ENCODE data around the gene MTUS2. TPM values are rescaled to one million over a fixed set of nuclear protein-coding genes. Genes with fewer than 3 reads are reported as not detected.

Gene MTUS2
- total RNA-seq, 6 experiments from 2014 or later: 0.07 to 0.15 (median 0.14) TPM; not detected in 1

GRCh38 chr13:28805193-28805819 lies 14.8 kb upstream of the MTUS2 start:
- Mint-ChIP-seq H3K4me3 (no peak overlapping the region), H3K4me1 (ENCODE audit: low read depth) (no peaks in the 10 kb centered on the region), H3K9me3 (peaks cover 16% of the 10 kb centered on the region), H3K36me3 (ENCODE audit: low read depth) (peaks cover 10% of the 10 kb centered on the region; the same call in 1 of the 2 replicates), H3K27me3 (ENCODE audit: insufficient read depth) (peaks cover 19% of the 10 kb centered on the region), H3K27ac (no peak overlapping the region)
- TF ChIP-seq, protein P1, sequence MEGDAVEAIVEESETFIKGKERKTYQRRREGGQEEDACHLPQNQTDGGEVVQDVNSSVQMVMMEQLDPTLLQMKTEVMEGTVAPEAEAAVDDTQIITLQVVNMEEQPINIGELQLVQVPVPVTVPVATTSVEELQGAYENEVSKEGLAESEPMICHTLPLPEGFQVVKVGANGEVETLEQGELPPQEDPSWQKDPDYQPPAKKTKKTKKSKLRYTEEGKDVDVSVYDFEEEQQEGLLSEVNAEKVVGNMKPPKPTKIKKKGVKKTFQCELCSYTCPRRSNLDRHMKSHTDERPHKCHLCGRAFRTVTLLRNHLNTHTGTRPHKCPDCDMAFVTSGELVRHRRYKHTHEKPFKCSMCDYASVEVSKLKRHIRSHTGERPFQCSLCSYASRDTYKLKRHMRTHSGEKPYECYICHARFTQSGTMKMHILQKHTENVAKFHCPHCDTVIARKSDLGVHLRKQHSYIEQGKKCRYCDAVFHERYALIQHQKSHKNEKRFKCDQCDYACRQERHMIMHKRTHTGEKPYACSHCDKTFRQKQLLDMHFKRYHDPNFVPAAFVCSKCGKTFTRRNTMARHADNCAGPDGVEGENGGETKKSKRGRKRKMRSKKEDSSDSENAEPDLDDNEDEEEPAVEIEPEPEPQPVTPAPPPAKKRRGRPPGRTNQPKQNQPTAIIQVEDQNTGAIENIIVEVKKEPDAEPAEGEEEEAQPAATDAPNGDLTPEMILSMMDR (IDR thresholded peaks at IDR 0.05): peak; percentile 90
- peak; percentile 11 for DNase-seq

- peaks cover 29% of the 10 kb centered on the region for H3K27me3 Mint-ChIP-seq (ENCODE audit: insufficient read depth)
- no peaks in the 10 kb centered on the region for H3K4me1 Mint-ChIP-seq (ENCODE audit: low read depth)
- no peaks in the 10 kb centered on the region for H3K9me3 Mint-ChIP-seq
- TF ChIP-seq, protein P1 (IDR thresholded peaks at IDR 0.05): peak; percentile 50
- no peak overlapping the region for H3K27ac Mint-ChIP-seq
- no peak overlapping the region for H3K4me3 Mint-ChIP-seq
- 0 out of 2 replicates have a peak, but pooled peaks cover 6% of the 10 kb centered on the region for H3K36me3 Mint-ChIP-seq (ENCODE audit: low read depth)
- no peak for DNase-seq
Observed at GRCh38 chr13:28817204-28817603, 2.9 kb upstream of the MTUS2 start.

DNA sequence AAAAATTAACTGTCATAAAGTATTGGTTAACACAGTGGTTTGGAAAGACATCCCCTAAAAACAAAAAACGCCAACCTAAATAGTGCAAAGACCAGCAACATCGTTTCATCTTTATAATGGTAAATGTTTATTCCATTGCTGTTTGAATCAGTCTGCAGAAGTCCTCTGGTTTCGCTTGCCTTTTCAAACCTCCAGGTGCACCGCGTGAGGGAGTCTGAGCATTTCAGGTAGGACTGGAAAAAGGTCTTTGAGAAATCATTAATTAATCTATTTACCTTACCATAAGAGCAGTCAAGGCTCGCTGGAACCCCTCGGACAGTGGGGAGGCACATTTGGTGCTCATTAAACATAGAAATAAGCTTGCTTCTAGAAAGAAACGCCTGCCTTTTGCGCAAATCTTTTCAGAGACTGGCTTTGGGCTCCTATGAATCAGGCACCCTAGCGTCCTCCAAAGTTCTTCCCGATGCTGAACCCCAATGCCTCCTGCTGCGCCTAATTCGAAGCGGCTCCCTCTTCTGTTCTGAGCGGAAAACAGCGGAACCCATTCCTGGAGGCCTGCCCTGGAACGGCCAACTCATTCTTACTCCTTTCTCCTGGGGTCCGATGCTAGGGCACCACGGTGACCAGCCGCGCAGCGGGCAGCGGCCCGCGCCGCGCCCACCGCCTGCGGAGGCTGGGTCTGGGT lies 951 bp upstream of the MTUS2 start:
- Mint-ChIP-seq H3K9me3 (peaks cover 4% of the 10 kb centered on the region; the same call in 1 of the 2 replicates), H3K36me3 (ENCODE audit: low read depth) (0 out of 2 replicates have a peak, but pooled peaks cover 6% of the 10 kb centered on the region), H3K27ac (no peak overlapping the region), H3K27me3 (ENCODE audit: insufficient read depth) (peaks cover 33% of the 10 kb centered on the region), H3K4me1 (ENCODE audit: low read depth) (no peaks in the 10 kb centered on the region), H3K4me3 (peak overlapping the region; percentile 78)
- DNase-seq: peak; percentile 15
- TF ChIP-seq, protein P1 (IDR thresholded peaks at IDR 0.05): 0 out of 2 replicates have a peak, but pooled peaks have one; percentile 30

GRCh38 chr13:28819735-28820098 lies 422 bp upstream of the MTUS2 start:
- Mint-ChIP-seq H3K27me3 (ENCODE audit: insufficient read depth) (peaks cover 34% of the 10 kb centered on the region), H3K27ac (no peak overlapping the region), H3K4me1 (ENCODE audit: low read depth) (no peaks in the 10 kb centered on the region), H3K4me3 (no peak overlapping the region; the same call in 1 of the 2 replicates), H3K9me3 (peaks cover 4% of the 10 kb centered on the region; the same call in 1 of the 2 replicates), H3K36me3 (ENCODE audit: low read depth) (0 out of 2 replicates have a peak, but pooled peaks cover 6% of the 10 kb centered on the region)
- DNase-seq: no peak
- TF ChIP-seq, protein P1 (IDR thresholded peaks at IDR 0.05): no peak

- TF ChIP-seq, protein P1 (IDR thresholded peaks at IDR 0.05): no peak
- Mint-ChIP-seq H3K27me3 (ENCODE audit: insufficient read depth) (peaks cover 29% of the 10 kb centered on the region), H3K27ac (no peak overlapping the region), H3K9me3 (peaks cover 5% of the 10 kb centered on the region), H3K4me3 (no peak overlapping the region), H3K36me3 (ENCODE audit: low read depth) (0 out of 2 replicates have a peak, but pooled peaks cover 3% of the 10 kb centered on the region), H3K4me1 (ENCODE audit: low read depth) (no peaks in the 10 kb centered on the region)
- DNase-seq: no peak
Observed at GRCh38 chr13:28822151-28822550, 2.0 kb downstream of the MTUS2 start.

Measured in HFFc6 (cell line).